Large intestine (tissue), 3 donors: ENCODE measurements around the gene MUC20. TPM values are rescaled to one million over a fixed set of nuclear protein-coding genes. Genes with fewer than 3 reads are reported as not detected.
A peak's percentile ranks its signal among the peaks of the same experiment; 100 is the strongest.
"Not testable (repeated sequence)": the region's sequence is repeated elsewhere in the genome, so short reads cannot be mapped to it uniquely, and the experiment has no call there.

Experiments
- DNase-seq, 2 donors: peaks; one replicate each; pipeline versions ENCODE4 v3.0.0 to v3.0.0-alpha.2; 2013
- H3K27ac ChIP-seq: one replicate; pipeline ENCODE4 v1.5.1; 2013; ENCODE audit warnings: low read length
- H3K27me3 ChIP-seq: 2 replicates; pipeline ENCODE4 v1.6.1; 2013; ENCODE audit warnings: low read length; ENCODE audit not compliant: control insufficient read depth, insufficient read depth
- H3K36me3 ChIP-seq: 2 replicates; pipeline ENCODE4 v1.6.1; 2013; ENCODE audit warnings: low read length; ENCODE audit not compliant: control insufficient read depth, insufficient read depth
- H3K4me1 ChIP-seq: one replicate; pipeline ENCODE4 v1.6.1; 2013; ENCODE audit warnings: low read length; ENCODE audit not compliant: control insufficient read depth, insufficient read depth
- H3K4me3 ChIP-seq: one replicate; pipeline ENCODE4 v1.5.1; 2013; ENCODE audit warnings: low read length
- H3K9me3 ChIP-seq: one replicate; pipeline ENCODE4 v1.6.1; 2013; ENCODE audit warnings: mild to moderate bottlenecking, low read depth, low read length, moderate library complexity; ENCODE audit not compliant: control insufficient read depth
- WGBS: methylation state at CpG from one replicate; pipeline ENCODE4 v1.1.5; 2013; ENCODE audit warnings: low lambda C conversion rate; ENCODE audit not compliant: insufficient coverage; 5-methylcytosine and 5-hydroxymethylcytosine counted together
- polyA plus RNA-seq: library from polyadenylated mRNA; unstranded; fragments of 120-200 nt; gene quantifications from one replicate; pipeline ENCODE4 v1.2.1, GENCODE V29; 2013

The MUC20 gene
- polyA plus RNA-seq, 1 donor, result 34.5 TPM

GRCh38 chr3:195711813-195712534 lies 8.8 kb upstream of the MUC20 start:
- peaks cover 41% of the 10 kb centered on the region for H3K36me3 ChIP-seq
- no peaks in the 10 kb centered on the region for H3K27me3 ChIP-seq
- no peak overlapping the region for H3K27ac ChIP-seq
- peaks cover 3% of the 10 kb centered on the region for H3K9me3 ChIP-seq
- H3K4me3 ChIP-seq, result no peak overlapping the region
- 88% methylated on average over 9 of the region's 12 CpGs for WGBS
- peaks cover 12% of the 10 kb centered on the region for H3K4me1 ChIP-seq
- DNase-seq, result no peak

DNA sequence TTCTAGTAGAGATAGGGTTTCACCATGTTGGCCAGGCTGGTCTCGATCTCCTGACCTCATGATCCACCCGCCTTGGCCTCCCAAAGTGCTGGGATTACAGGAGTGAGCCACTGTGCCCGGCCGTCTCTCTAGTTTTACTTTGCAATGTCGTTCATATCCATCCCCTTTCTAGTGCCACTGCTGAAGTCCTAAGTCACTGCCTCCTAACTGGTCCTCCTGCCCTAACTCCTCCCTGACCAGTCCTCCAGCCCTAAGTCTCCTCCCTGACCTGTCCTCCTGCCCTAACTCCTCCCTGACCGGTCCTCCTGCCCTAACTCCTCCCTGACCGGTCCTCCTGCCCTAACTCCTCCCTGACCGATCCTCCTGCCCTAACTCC lies 8.3 kb upstream of the MUC20 start:
- not testable (repeated sequence) for DNase-seq, H3K4me3 ChIP-seq, H3K9me3 ChIP-seq, H3K27me3 ChIP-seq, H3K27ac ChIP-seq
- H3K36me3 ChIP-seq, result peaks cover 41% of the 10 kb centered on the region
- H3K4me1 ChIP-seq, result peaks cover 17% of the 10 kb centered on the region
- WGBS, result 69% methylated on average over 6 of the region's 8 CpGs

DNA sequence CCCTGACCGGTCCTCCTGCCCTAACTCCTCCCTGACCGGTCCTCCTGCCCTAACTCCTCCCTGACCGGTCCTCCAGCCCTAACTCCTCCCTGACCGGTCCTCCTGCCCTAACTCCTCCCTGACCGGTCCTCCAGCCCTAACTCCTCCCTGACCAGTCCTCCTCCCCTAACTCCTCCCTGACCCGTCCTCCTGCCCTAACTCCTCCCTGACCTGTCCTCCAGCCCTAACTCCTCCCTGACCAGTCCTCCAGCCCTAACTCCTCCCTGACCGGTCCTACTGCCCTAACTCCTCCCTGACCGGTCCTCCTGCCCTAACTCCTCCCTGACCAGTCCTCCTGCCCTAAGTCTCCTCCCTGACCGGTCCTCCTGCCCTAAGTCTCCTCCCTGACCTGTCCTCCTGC lies 7.6 kb upstream of the MUC20 start:
- H3K27me3 ChIP-seq, H3K27ac ChIP-seq, H3K9me3 ChIP-seq, DNase-seq, H3K4me3 ChIP-seq: not testable (repeated sequence)
- WGBS, result 22% methylated on average over 4 of the region's 9 CpGs
- peaks cover 20% of the 10 kb centered on the region for H3K4me1 ChIP-seq
- H3K36me3 ChIP-seq, result peaks cover 39% of the 10 kb centered on the region

DNA sequence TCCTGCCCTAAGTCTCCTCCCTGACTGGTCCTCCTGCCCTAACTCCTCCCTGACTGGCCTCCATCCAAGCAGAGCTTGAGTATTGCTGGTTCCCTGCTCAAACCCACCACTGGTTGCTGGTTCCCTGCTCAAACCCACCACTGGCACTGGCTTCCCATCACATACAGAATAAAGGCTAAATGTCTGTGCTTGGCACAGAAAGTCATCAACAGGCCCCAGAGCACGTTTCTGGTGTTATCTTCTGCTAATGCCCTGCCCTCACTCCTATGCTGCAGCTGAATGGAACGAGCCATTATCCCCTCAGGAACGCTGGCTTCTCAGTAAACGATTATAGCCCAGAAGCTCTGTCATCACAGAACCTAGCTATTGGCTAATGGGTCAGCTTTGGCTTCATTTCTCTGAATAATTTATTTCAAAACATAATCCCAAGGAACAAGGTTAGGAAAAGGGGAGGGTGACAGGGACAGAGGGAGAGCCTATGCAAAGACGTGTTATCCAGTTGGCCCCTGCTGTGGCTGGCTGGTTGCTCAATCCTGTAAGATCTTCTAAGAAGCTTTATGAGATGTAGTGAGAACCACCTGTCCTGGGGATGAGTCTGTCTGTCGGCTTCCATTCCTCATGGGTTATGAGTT lies 6.3 kb upstream of the MUC20 start:
- H3K4me3 ChIP-seq, result no peak overlapping the region
- peaks cover 26% of the 10 kb centered on the region for H3K36me3 ChIP-seq
- H3K27me3 ChIP-seq, result no peaks in the 10 kb centered on the region
- WGBS, result 88% methylated on average over 6 of the region's 6 CpGs
- H3K9me3 ChIP-seq, result peaks cover 3% of the 10 kb centered on the region
- H3K4me1 ChIP-seq, result peaks cover 20% of the 10 kb centered on the region
- DNase-seq, result peak in 1 of 2 donors; percentile 39
- no peak overlapping the region for H3K27ac ChIP-seq

DNA sequence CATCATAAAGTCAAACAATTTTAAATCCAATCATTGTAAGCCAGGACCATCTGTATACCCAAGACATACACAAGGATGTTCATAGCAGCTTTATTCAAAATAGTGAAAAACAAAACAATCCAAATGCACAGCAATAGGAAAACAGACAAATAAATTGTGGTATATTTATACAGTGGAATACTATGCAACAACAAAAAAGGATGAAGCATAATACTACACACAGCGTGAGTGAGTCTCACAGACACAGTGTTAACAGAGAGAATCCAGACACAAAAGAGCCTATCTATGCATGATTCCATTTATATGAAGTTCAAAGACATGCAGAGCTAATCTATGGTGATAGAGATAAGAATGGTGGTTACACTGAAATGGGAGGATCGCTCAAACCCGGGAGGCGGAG lies 5.6 kb upstream of the MUC20 start:
- no peak for DNase-seq
- 64% methylated on average over 4 of the region's 4 CpGs for WGBS
- Histone ChIP-seq H3K27me3 (no peaks in the 10 kb centered on the region), H3K27ac (no peak overlapping the region), H3K4me1 (peaks cover 24% of the 10 kb centered on the region), H3K9me3 (peaks cover 3% of the 10 kb centered on the region), H3K36me3 (peaks cover 21% of the 10 kb centered on the region), H3K4me3 (no peak overlapping the region)

DNA sequence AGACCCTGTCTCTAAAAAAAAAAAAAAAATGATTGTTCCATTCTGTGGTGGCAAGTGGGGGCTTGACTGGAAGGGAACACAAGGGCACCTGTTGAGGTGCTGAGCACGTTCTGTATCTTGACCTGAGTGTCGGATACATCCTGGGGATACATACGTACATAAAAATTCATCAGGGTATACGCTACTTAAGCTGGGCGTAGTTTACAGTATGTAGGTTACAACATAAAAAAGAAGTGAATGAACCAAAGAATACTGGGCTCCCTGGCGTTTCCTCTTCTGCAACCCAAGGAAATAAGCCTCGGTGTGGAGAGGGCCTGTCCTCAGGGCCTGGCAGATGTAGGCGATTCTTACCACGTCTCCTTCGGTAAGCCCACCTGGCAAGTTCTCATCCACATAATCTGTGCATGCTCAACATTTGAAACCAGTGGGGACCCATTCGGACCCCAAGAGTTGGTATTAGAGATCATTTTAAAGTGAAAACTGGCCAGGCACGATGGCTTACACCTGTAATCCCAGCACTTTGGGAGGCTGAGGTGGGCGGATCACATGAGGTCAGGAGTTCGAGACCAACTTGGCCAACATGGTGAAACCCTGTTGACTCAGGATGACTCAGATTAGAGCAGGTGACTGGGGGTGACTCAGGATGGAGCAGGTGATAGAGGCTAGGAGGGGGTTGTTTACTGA lies 5.1 kb upstream of the MUC20 start:
- Histone ChIP-seq H3K27me3 (no peaks in the 10 kb centered on the region), H3K27ac (peak overlapping the region; percentile 80), H3K4me3 (no peak overlapping the region), H3K36me3 (peaks cover 16% of the 10 kb centered on the region), H3K4me1 (peaks cover 30% of the 10 kb centered on the region), H3K9me3 (peaks cover 3% of the 10 kb centered on the region)
- 80% methylated on average over 13 of the region's 14 CpGs for WGBS
- peak; percentile 71 to 92 for DNase-seq

DNA sequence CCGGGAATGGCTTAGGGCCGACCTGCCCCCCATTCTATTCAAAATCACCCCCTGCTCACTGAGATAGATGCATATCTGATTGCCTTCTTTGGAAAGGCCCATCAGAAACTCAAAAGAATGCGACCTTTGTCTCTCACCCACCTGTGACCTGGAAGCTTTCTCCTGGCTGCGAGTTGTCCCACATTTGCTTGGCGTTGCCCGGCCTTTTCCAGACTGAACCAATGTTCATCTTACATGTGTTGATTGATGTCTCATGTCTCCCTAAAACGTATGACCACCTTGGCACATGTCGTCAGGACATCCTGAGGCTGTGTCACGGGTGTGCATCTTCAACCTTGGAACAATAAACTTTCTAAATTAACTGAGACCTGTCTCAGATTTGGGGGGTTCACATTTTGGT lies 3.4 kb upstream of the MUC20 start:
- H3K9me3 ChIP-seq, result peaks cover 3% of the 10 kb centered on the region
- no peaks in the 10 kb centered on the region for H3K27me3 ChIP-seq
- no peak overlapping the region for H3K4me3 ChIP-seq
- WGBS, result 62% methylated on average over 8 of the region's 9 CpGs
- DNase-seq, result peak in 1 of 2 donors; percentile 51
- H3K4me1 ChIP-seq, result peaks cover 40% of the 10 kb centered on the region
- H3K27ac ChIP-seq, result peak overlapping the region; percentile 80
- peaks cover 7% of the 10 kb centered on the region for H3K36me3 ChIP-seq

GRCh38 chr3:195717852-195718476 lies 2.8 kb upstream of the MUC20 start:
- Histone ChIP-seq H3K9me3 (peaks cover 3% of the 10 kb centered on the region), H3K4me1 (peaks cover 44% of the 10 kb centered on the region), H3K4me3 (no peak overlapping the region), H3K27me3 (no peaks in the 10 kb centered on the region), H3K36me3 (peaks cover 7% of the 10 kb centered on the region), H3K27ac (no peak overlapping the region)
- WGBS, result 69% methylated on average over 5 of the region's 5 CpGs
- no peak for DNase-seq

DNA sequence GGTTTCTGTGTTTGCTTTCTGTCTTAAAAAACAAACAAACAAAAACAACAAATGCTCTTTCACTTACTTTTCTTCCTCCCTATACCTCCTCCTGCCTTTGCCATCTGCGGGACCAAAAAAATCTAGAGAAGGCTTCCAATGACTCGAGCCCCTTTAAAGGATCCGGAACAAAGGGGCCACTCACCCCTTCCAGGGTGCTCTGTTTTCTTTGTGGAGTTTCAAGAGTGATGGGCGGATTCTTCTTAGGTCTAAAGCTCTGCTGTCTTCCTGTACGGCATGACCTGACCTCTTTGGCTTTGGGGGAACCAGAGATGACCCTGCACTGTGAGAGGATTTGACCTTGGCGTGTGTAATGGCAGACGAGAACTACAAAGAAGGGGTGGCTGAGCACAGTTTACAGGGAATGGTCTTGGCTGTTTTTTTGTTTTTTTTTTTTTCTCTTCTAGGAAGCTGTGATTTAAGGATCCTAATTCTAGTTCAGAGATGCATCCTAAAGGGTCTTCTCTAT lies 2.2 kb upstream of the MUC20 start:
- DNase-seq, result no peak
- Histone ChIP-seq H3K4me1 (peaks cover 44% of the 10 kb centered on the region), H3K9me3 (peaks cover 3% of the 10 kb centered on the region), H3K36me3 (peaks cover 7% of the 10 kb centered on the region), H3K4me3 (no peak overlapping the region), H3K27ac (no peak overlapping the region), H3K27me3 (no peaks in the 10 kb centered on the region)
- WGBS, result 74% methylated on average over 7 of the region's 7 CpGs

DNA sequence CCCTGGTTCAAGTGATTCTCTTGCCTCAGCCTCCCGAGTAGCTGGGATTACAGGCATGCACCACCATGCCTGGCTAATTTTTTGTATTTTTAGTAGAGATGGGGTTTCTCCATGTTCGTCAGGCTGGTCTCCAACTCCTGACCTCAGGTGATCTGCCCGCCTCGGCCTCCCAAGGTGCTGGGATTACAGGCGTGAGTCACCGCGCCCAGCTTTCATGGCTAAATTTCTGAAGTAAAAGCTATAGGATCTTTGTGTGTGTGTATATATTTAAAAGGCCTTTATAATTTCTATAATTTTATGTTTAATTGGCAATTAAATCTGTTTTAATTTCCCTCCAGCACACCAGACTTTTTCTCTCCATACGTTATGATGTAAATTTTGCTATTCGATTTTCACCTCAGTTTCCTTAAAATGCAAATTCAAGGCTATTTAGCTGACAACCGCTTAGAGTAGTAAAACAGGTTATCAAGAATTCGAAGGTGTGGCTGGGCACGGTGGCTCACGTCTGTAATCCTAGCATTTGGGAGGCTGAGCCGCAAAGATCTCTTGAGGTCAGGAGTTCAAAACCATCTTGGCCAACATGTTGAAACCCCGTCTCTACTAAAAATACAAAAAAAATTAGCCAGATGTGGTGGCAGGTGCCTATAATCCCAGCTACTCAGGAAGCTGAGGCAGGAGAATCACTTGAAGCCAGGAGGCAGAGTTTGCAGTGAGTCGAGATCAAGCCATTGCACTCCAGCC lies 1.1 kb upstream of the MUC20 start:
- H3K4me3 ChIP-seq, H3K9me3 ChIP-seq, H3K27ac ChIP-seq, H3K36me3 ChIP-seq, H3K27me3 ChIP-seq: not testable (repeated sequence)
- 64% methylated on average over 14 of the region's 16 CpGs for WGBS
- peak; percentile 43 to 82 for DNase-seq
- H3K4me1 ChIP-seq, result peaks cover 44% of the 10 kb centered on the region
